T-cell (primary cell): ENCODE data around the gene KLHL26. TPM values are rescaled to one million over a fixed set of nuclear protein-coding genes. Genes with fewer than 3 reads are reported as not detected.

ENCODE experiments used
- ATAC-seq, 4 experiments: fragments of 200-7000 bp in 3 of 4; fragments of 150-1000 bp in 1 of 4; cut with Tn5 transposase; replicated peaks in 1 of 4; 1 replicate in 3 of 4; 2 replicates in 1 of 4; pipeline ENCODE4 v1.10.0; 2021; ENCODE audit warnings: moderate library complexity in 3 of 4, mild to moderate bottlenecking in 2 of 4, moderate number of reproducible peaks in 1 of 4
- CTCF ChIA-PET, 2 donors: fragments of 300-600 bp; sonication (Branson Sonifier 250); formaldehyde crosslinking; loops; one replicate each; lab custom pipeline; 2022; ENCODE audit warnings: antibody characterized with exemption in 2 of 2; lab: Charles Lee
- POLR2A ChIA-PET, 2 donors: fragments of 300-600 bp; sonication (Branson Sonifier 250); formaldehyde crosslinking; loops; one replicate each; lab custom pipeline; 2022; ENCODE audit warnings: antibody characterized with exemption in 2 of 2; lab: Charles Lee
- DNase-seq, 35 experiments: peaks; one replicate each; pipeline versions ENCODE4 v3.0.0 to v3.0.0-alpha.2; 2013 to 2023
- H3K27ac ChIP-seq: one replicate; pipeline ENCODE4 v1.5.1; 2013; ENCODE audit warnings: low read length
- H3K27me3 ChIP-seq, 2 experiments: replicated peaks in 1 of 2; 1 replicate in 1 of 2; 2 replicates in 1 of 2; pipeline versions ENCODE4 v1.6.1 to v1.7.0; 2013; ENCODE audit warnings: low read length in 1 of 2, mixed read lengths in 1 of 2; ENCODE audit not compliant: control insufficient read depth in 2 of 2, insufficient read depth in 2 of 2; ENCODE audit errors: extremely low read depth in 1 of 2
- H3K36me3 ChIP-seq, 2 donors: 1 replicate in 1 of 2; 2 replicates in 1 of 2; pipeline versions ENCODE4 v1.6.1 to v1.7.0; 2013; ENCODE audit warnings: low read length in 1 of 2; ENCODE audit not compliant: control insufficient read depth in 2 of 2, insufficient read depth in 1 of 2; ENCODE audit errors: extremely low read depth in 1 of 2
- H3K4me1 ChIP-seq, 2 experiments: 1 replicate in 1 of 2; 2 replicates in 1 of 2; pipeline versions ENCODE4 v1.6.1 to v1.7.0; 2013; ENCODE audit warnings: low read length in 2 of 2, mixed read lengths in 1 of 2; ENCODE audit not compliant: insufficient read depth in 2 of 2, control insufficient read depth in 1 of 2; ENCODE audit errors: extremely low read depth in 1 of 2
- H3K4me3 ChIP-seq, 2 donors: 1 replicate in 1 of 2; 2 replicates in 1 of 2; pipeline versions ENCODE4 v1.5.1 to v1.7.0; 2013; ENCODE audit warnings: mild to moderate bottlenecking in 2 of 2, low read length in 1 of 2, moderate library complexity in 1 of 2; ENCODE audit not compliant: control insufficient read depth in 1 of 2; ENCODE audit errors: extremely low read depth in 1 of 2
- H3K9me3 ChIP-seq: 2 replicates; pipeline ENCODE4 v1.7.0; 2013
- H3K27ac Mint-ChIP-seq, 2 donors: one replicate each; pipeline ENCODE4 v1.8.0; 2020 to 2021; ENCODE audit warnings: mild to moderate bottlenecking in 2 of 2, mixed read lengths in 2 of 2
- H3K27me3 Mint-ChIP-seq, 2 donors: one replicate each; pipeline ENCODE4 v1.8.0; 2021 to 2022; ENCODE audit warnings: mixed read lengths in 2 of 2
- H3K36me3 Mint-ChIP-seq: one replicate; pipeline ENCODE4 v1.8.0; 2021; ENCODE audit warnings: mixed read lengths
- H3K4me1 Mint-ChIP-seq, 3 donors: one replicate each; pipeline ENCODE4 v1.8.0; 2020 to 2022; ENCODE audit warnings: mixed read lengths in 3 of 3, mild to moderate bottlenecking in 1 of 3
- H3K4me3 Mint-ChIP-seq, 3 donors: one replicate each; pipeline ENCODE4 v1.8.0; 2020 to 2022; ENCODE audit warnings: mild to moderate bottlenecking in 3 of 3, mixed read lengths in 3 of 3, moderate library complexity in 3 of 3
- H3K9me3 Mint-ChIP-seq, 3 donors: one replicate each; pipeline ENCODE4 v1.8.0; 2020 to 2022; ENCODE audit warnings: mixed read lengths in 3 of 3
- WGBS: methylation state at CpG from one replicate; pipeline ENCODE4 v1.1.5; 2013; ENCODE audit warnings: missing lambda C conversion rate; ENCODE audit not compliant: insufficient coverage; 5-methylcytosine and 5-hydroxymethylcytosine counted together
- total RNA-seq, 35 experiments: library from RNA in 6 of 35; stranded (reverse) in 6 of 35; fragments of 120-200 nt in 1 of 35; gene quantifications; one replicate each; pipeline versions ENCODE4 v1.2.1 to v1.2.4 and lab custom pipeline; 2013 to 2026

Gene KLHL26
- total RNA-seq, 5 donors from 2014 or later (not counting 1 experiment from before 2014, with no cell fraction given), result 8.8 to 16.4 (median 14.1) TPM

DNA sequence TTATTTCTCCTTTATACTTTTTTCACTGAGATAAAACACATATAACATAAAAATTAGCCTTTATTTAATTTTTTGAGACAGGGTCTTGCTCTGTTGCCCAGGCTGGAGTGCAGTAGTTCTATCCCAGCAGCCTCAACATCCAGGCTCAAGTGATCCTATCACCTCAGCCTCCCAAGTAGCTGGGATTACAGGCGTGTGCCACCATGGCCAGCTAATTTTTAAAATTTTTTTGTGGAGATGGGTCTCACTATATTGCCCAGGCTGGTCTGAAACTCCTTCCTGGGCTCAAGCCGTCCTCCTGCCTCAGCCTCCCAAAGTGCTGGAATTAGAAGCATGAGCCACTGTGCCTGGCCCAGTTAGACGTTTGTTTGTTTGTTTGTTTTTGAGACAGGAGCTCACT lies 75.1 kb downstream of the KLHL26 start:
- H3K4me1 ChIP-seq, result peaks cover 2 to 57% of the 10 kb centered on the region in 2 experiments
- peaks cover 26 to 41% (median 38%) of the 10 kb centered on the region in 3 donors for H3K4me1 Mint-ChIP-seq
- H3K4me3 ChIP-seq, result no peak overlapping the region
- no peak overlapping the region for H3K27ac ChIP-seq
- ATAC-seq (no peak), DNase-seq (no peak)
- no peaks in the 10 kb centered on the region for H3K27me3 ChIP-seq
- peaks cover 5 to 13% of the 10 kb centered on the region in 2 donors for H3K36me3 ChIP-seq
- CTCF ChIA-PET, result no interaction called here
- no peak overlapping the region for H3K27ac Mint-ChIP-seq
- no peaks in the 10 kb centered on the region for H3K9me3 Mint-ChIP-seq
- POLR2A ChIA-PET, result no interaction called here
- no peaks in the 10 kb centered on the region for H3K9me3 ChIP-seq
- WGBS, result 100% methylated on average over 1 of the region's 3 CpGs
- no peaks in the 10 kb centered on the region for H3K27me3 Mint-ChIP-seq
- H3K36me3 Mint-ChIP-seq, result peaks cover 3% of the 10 kb centered on the region
- no peak overlapping the region for H3K4me3 Mint-ChIP-seq

DNA sequence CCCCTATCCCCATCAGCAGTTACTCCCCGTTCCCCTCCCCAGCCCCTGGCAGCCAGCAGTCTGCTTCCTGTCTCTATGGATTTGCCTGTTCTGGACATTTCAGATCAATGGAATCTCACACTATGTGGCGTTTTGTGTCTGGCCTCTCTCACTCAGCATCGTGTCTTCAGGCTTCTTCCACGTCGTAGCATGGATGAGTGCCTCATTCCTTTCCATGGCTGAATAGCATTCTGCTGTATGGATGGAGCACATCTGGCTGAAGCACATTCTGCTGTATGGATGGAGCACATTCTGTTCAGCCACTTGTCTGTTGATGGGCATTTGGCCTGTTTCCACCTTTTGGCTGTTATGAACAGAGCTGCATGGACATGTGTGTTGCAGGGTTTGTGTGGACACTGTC lies 76.2 kb downstream of the KLHL26 start:
- Histone ChIP-seq H3K36me3 (peaks cover 5 to 13% of the 10 kb centered on the region in 2 donors), H3K4me1 (peaks cover 2 to 57% of the 10 kb centered on the region in 2 experiments), H3K27ac (no peak overlapping the region), H3K4me3 (no peak overlapping the region), H3K27me3 (no peaks in the 10 kb centered on the region), H3K9me3 (no peaks in the 10 kb centered on the region)
- Mint-ChIP-seq H3K27me3 (no peaks in the 10 kb centered on the region), H3K4me1 (peaks cover 30 to 36% (median 35%) of the 10 kb centered on the region in 3 donors), H3K9me3 (no peaks in the 10 kb centered on the region), H3K4me3 (no peak overlapping the region), H3K36me3 (peaks cover 5% of the 10 kb centered on the region), H3K27ac (no peak overlapping the region)
- POLR2A ChIA-PET, result no interaction called here
- CTCF ChIA-PET, result no interaction called here
- 100% methylated on average over 5 of the region's 5 CpGs for WGBS
- DNase-seq (no peak), ATAC-seq (no peak)

DNA sequence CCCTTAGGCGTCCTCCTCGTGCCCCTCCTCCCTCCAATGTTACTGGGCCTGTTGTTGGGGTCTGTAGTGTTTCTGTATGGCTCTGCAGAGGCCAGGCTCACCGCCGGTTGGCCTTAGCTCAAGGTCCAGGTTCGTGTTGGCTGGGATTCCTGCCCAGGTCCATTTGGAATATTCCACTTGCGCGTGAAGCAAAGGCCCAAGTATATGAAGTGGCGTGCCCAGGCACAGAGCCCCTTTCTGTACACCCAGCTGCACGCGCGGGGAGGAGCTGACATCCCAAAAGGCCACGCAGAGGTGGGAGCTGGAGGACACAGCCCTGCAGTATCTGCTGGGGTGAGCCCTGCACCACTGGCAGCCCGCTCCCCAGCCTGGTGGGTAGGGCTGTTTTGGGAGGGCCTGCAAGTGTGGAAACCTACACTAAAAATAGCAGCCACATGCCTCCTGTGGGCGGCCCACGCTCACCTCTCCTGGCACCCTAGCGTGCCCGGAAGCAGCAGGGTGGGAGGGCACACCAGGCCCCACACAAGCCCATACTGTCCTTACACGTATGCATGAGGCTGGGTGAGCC lies 76.8 kb downstream of the KLHL26 start:
- no peak for ATAC-seq
- Histone ChIP-seq H3K36me3 (peaks cover 5 to 12% of the 10 kb centered on the region in 2 donors), H3K27me3 (no peaks in the 10 kb centered on the region), H3K9me3 (no peaks in the 10 kb centered on the region), H3K4me3 (no peak overlapping the region), H3K27ac (no peak overlapping the region), H3K4me1 (peaks cover 2 to 55% of the 10 kb centered on the region in 2 experiments)
- Mint-ChIP-seq H3K27me3 (no peaks in the 10 kb centered on the region), H3K4me1 (peaks cover 33 to 37% (median 36%) of the 10 kb centered on the region in 3 donors), H3K4me3 (no peak overlapping the region), H3K36me3 (peaks cover 7% of the 10 kb centered on the region), H3K27ac (no peak overlapping the region), H3K9me3 (no peaks in the 10 kb centered on the region)
- 82% methylated on average over 10 of the region's 18 CpGs for WGBS
- DNase-seq, result no peak
- POLR2A ChIA-PET, result no interaction called here
- CTCF ChIA-PET, result no interaction called here

DNA sequence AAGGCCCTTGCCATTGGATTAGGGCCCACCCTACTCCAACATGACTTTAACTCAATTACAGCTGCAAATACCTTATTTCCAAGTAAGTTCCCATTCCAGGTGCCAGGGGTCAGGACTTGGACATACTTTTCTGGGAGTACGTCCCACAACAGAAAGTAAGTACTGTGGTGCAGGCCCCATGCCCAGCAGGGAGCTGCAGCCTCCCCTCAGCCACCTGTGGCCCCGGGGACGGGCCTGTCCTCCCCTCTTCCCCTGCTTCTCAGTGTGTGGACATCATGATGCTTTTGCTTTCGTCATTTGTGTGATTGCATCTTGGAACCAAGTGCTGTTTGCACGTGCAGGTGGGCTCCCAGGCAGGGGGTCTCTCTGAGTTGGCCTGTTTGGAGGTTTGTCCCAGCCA lies 78.6 kb downstream of the KLHL26 start:
- Histone ChIP-seq H3K27ac (no peak overlapping the region), H3K4me1 (peaks cover 2 to 37% of the 10 kb centered on the region in 2 experiments), H3K4me3 (no peak overlapping the region), H3K36me3 (peaks cover 7 to 11% of the 10 kb centered on the region in 2 donors), H3K9me3 (no peaks in the 10 kb centered on the region), H3K27me3 (no peaks in the 10 kb centered on the region)
- DNase-seq (no peak), ATAC-seq (no peak)
- Mint-ChIP-seq H3K9me3 (no peaks in the 10 kb centered on the region), H3K4me1 (peaks cover 29 to 41% (median 31%) of the 10 kb centered on the region in 3 donors), H3K4me3 (no peak overlapping the region), H3K27ac (no peak overlapping the region), H3K27me3 (no peaks in the 10 kb centered on the region), H3K36me3 (peaks cover 10% of the 10 kb centered on the region)
- CTCF ChIA-PET, result no interaction called here
- WGBS, result 80% methylated on average over 5 of the region's 5 CpGs
- POLR2A ChIA-PET, result no interaction called here

DNA sequence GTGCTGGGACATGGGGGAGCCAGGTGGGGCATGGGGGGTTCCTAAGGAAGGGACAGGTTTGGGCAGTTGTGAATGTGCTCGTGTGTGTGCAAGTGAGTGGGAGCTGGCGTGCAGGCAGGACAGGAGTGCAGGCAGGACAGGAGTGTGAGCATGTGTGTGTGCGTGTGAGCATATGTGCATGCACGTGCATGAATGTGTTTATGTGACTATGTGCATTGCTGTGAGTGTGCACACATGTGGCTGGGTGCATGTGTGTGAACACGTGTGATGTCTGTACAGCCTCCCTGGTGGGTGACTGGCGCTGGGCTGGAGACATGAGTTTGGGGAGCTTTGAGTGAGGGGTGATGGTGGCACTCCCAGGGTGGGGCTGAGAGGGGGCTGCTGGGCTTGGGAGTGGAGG lies 80.0 kb downstream of the KLHL26 start:
- H3K27me3 ChIP-seq, result no peaks in the 10 kb centered on the region
- Mint-ChIP-seq H3K27ac (peak overlapping the region in 1 of 2 donors; percentile 64), H3K36me3 (peaks cover 13% of the 10 kb centered on the region), H3K4me3 (no peak overlapping the region), H3K9me3 (no peaks in the 10 kb centered on the region), H3K4me1 (peaks cover 29 to 41% (median 33%) of the 10 kb centered on the region in 3 donors), H3K27me3 (no peaks in the 10 kb centered on the region)
- peaks cover 7 to 11% of the 10 kb centered on the region in 2 donors for H3K36me3 ChIP-seq
- DNase-seq (no peak), ATAC-seq (no peak)
- POLR2A ChIA-PET, result no interaction called here
- no peak overlapping the region for H3K4me3 ChIP-seq
- CTCF ChIA-PET, result no interaction called here
- no peak overlapping the region for H3K27ac ChIP-seq
- peaks cover 2 to 31% of the 10 kb centered on the region in 2 experiments for H3K4me1 ChIP-seq
- no peaks in the 10 kb centered on the region for H3K9me3 ChIP-seq
- WGBS, result 97% methylated on average over 6 of the region's 6 CpGs

DNA sequence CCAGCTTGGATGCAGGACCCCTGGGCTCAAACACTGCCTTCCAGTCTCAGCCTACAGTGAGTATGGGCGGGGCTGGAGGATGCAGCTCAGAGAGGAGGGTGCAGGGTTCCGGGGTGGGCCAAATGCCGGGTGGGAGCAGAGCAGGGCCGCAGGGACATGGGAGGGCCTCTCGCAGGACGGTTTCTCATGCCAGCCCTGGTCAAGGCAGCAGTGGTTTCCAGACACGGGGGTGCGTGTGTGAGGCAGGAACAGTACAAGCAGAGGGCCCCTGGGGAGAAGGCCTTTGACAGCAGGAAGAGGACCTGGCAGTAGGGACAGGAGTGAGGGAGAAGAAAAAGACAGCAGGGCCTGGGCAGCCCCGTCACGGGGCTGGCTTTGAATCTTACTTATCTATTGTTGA lies 80.8 kb downstream of the KLHL26 start:
- Histone ChIP-seq H3K36me3 (peaks cover 7 to 11% of the 10 kb centered on the region in 2 donors), H3K4me1 (peaks cover 2 to 31% of the 10 kb centered on the region in 2 experiments), H3K27ac (no peak overlapping the region), H3K27me3 (no peaks in the 10 kb centered on the region), H3K4me3 (no peak overlapping the region), H3K9me3 (no peaks in the 10 kb centered on the region)
- DNase-seq, result no peak
- WGBS, result 97% methylated on average over 8 of the region's 10 CpGs
- peaks cover 18% of the 10 kb centered on the region for H3K36me3 Mint-ChIP-seq
- CTCF ChIA-PET, result no interaction called here
- POLR2A ChIA-PET, result no interaction called here
- H3K27ac Mint-ChIP-seq, result no peak overlapping the region
- H3K4me3 Mint-ChIP-seq, result no peak overlapping the region
- no peaks in the 10 kb centered on the region for H3K27me3 Mint-ChIP-seq
- no peaks in the 10 kb centered on the region for H3K9me3 Mint-ChIP-seq
- H3K4me1 Mint-ChIP-seq, result peaks cover 29 to 41% (median 33%) of the 10 kb centered on the region in 3 donors
- no peak for ATAC-seq
